HEK293 (cell line): Measurements from ENCODE around the gene CCDC14.

ENCODE experiments used
- CTCF ChIA-PET: fragments of 350-600 bp; formaldehyde crosslinking; extraction: SDS; loops from one replicate; lab custom pipeline; 2021; ENCODE audit warnings: antibody characterized with exemption; lab: Yijun Ruan, JAX
- POLR2A ChIA-PET: fragments of 300-600 bp; formaldehyde crosslinking; extraction: SDS; loops from one replicate; lab custom pipeline; 2020; ENCODE audit warnings: antibody characterized with exemption, inconsistent platforms; lab: Yijun Ruan, JAX
- H3K27ac ChIP-seq: fragments of 200-500 bp; sonication (Bioruptor generic); 2 replicates; pipeline ENCODE4 v1.5.1; 2014; ENCODE audit warnings: low read depth, low read length, control low read depth, inconsistent platforms; ENCODE audit errors: extremely low read depth
- H3K36me3 ChIP-seq, 2 experiments: fragments of 200-500 bp in 1 of 2; sonication (Bioruptor generic) in 1 of 2; 1 replicate in 1 of 2; 2 replicates in 1 of 2; pipeline ENCODE4 v1.5.1; 2014 to 2017; ENCODE audit warnings: inconsistent platforms in 2 of 2, low read length in 2 of 2; ENCODE audit not compliant: control insufficient read depth in 2 of 2, insufficient read depth in 1 of 2
- H3K4me1 ChIP-seq: fragments of 200-500 bp; sonication (Bioruptor generic); 2 replicates; pipeline ENCODE4 v1.5.1; 2014; ENCODE audit warnings: mild to moderate bottlenecking, low read length, inconsistent platforms; ENCODE audit not compliant: control insufficient read depth, insufficient read depth
- H3K4me3 ChIP-seq: 2 replicates; pipeline ENCODE4 v1.5.1; 2011; ENCODE audit warnings: low read depth, mild to moderate bottlenecking, control low read depth, low read length, moderate library complexity
- H3K9me3 ChIP-seq: fragments of 200-500 bp; sonication (Bioruptor generic); 2 replicates; pipeline ENCODE4 v1.5.1; 2014; ENCODE audit warnings: low read depth, low read length, inconsistent platforms; ENCODE audit not compliant: control insufficient read depth, insufficient read depth
- BCL11A ChIP-seq: fragments of 450-650 bp; formaldehyde crosslinking; IDR thresholded peaks from 2 replicates; pipeline ENCODE4 v1.5.1; 2016; ENCODE audit warnings: low read depth, missing biosample characterization, missing genetic modification characterization
- GLI4 ChIP-seq: fragments of 450-650 bp; formaldehyde crosslinking; IDR thresholded peaks from 2 replicates; pipeline ENCODE4 v1.5.1; 2016; ENCODE audit warnings: missing biosample characterization, missing genetic modification characterization
- HOXC10 ChIP-seq: sonication (generic); formaldehyde crosslinking; IDR thresholded peaks from 2 replicates; pipeline ENCODE4 v1.8.1; 2023; ENCODE audit warnings: mild to moderate bottlenecking, missing genetic modification reagents
- MYNN ChIP-seq: fragments of 450-650 bp; formaldehyde crosslinking; IDR thresholded peaks from 2 replicates; pipeline ENCODE4 v1.5.1; 2016; ENCODE audit warnings: missing biosample characterization, missing genetic modification characterization, borderline replicate concordance
- OVOL3 ChIP-seq: fragments of 450-650 bp; formaldehyde crosslinking; IDR thresholded peaks from 2 replicates; pipeline ENCODE4 v1.5.1; 2016; ENCODE audit warnings: missing biosample characterization, missing genetic modification characterization
- WT1 ChIP-seq: fragments of 450-650 bp; formaldehyde crosslinking; IDR thresholded peaks from 2 replicates; pipeline ENCODE4 v1.5.1; 2016; ENCODE audit warnings: missing biosample characterization, missing genetic modification characterization
- ZBTB21 ChIP-seq: fragments of 450-650 bp; formaldehyde crosslinking; IDR thresholded peaks from 2 replicates; pipeline ENCODE4 v1.5.1; 2017; ENCODE audit warnings: missing biosample characterization, missing genetic modification characterization
- ZFP3 ChIP-seq: fragments of 450-650 bp; formaldehyde crosslinking; IDR thresholded peaks from 2 replicates; pipeline ENCODE4 v1.5.1; 2016; ENCODE audit warnings: low read depth, missing biosample characterization, missing genetic modification characterization
- ZNF112 ChIP-seq: fragments of 450-650 bp; formaldehyde crosslinking; IDR thresholded peaks from 2 replicates; pipeline ENCODE4 v1.5.0; 2017; ENCODE audit warnings: missing biosample characterization, missing genetic modification characterization
- ZNF146 ChIP-seq: fragments of 450-650 bp; formaldehyde crosslinking; IDR thresholded peaks from 2 replicates; pipeline ENCODE4 v1.5.1; 2016; ENCODE audit warnings: missing biosample characterization, missing genetic modification characterization
- ZNF16 ChIP-seq: fragments of 450-650 bp; formaldehyde crosslinking; IDR thresholded peaks from 2 replicates; pipeline ENCODE4 v1.5.1; 2016; ENCODE audit warnings: low read depth, missing biosample characterization, missing genetic modification characterization
- ZNF23 ChIP-seq: fragments of 450-650 bp; formaldehyde crosslinking; IDR thresholded peaks from 2 replicates; pipeline ENCODE4 v1.5.1; 2016; ENCODE audit warnings: missing biosample characterization, missing genetic modification characterization, borderline replicate concordance
- ZNF24 ChIP-seq: fragments of 450-650 bp; formaldehyde crosslinking; IDR thresholded peaks from 2 replicates; pipeline ENCODE4 v1.5.1; 2016; ENCODE audit warnings: missing biosample characterization, missing genetic modification characterization
- ZNF404 ChIP-seq: fragments of 450-650 bp; formaldehyde crosslinking; IDR thresholded peaks from 2 replicates; pipeline ENCODE4 v1.5.1; 2017; ENCODE audit warnings: missing biosample characterization, missing genetic modification characterization
- ZNF433 ChIP-seq: fragments of 450-650 bp; formaldehyde crosslinking; IDR thresholded peaks from 2 replicates; pipeline ENCODE4 v1.5.1; 2016; ENCODE audit warnings: missing biosample characterization, missing genetic modification characterization, low read depth
- ZNF521 ChIP-seq: fragments of 450-650 bp; formaldehyde crosslinking; IDR thresholded peaks from 2 replicates; pipeline ENCODE4 v1.5.1; 2017; ENCODE audit warnings: missing biosample characterization, mild to moderate bottlenecking, missing genetic modification characterization
- ZNF529 ChIP-seq: fragments of 450-650 bp; formaldehyde crosslinking; IDR thresholded peaks from 2 replicates; pipeline ENCODE4 v1.5.1; 2017; ENCODE audit warnings: missing genetic modification characterization, missing biosample characterization; ENCODE audit not compliant: insufficient replicate concordance
- ZNF530 ChIP-seq: fragments of 450-650 bp; formaldehyde crosslinking; IDR thresholded peaks from 2 replicates; pipeline ENCODE4 v1.5.1; 2016; ENCODE audit warnings: low read depth, missing biosample characterization, missing genetic modification characterization
- ZNF558 ChIP-seq: fragments of 450-650 bp; formaldehyde crosslinking; IDR thresholded peaks from 2 replicates; pipeline ENCODE4 v1.5.1; 2016; ENCODE audit warnings: missing biosample characterization, missing genetic modification characterization
- ZNF624 ChIP-seq: fragments of 450-650 bp; formaldehyde crosslinking; IDR thresholded peaks from 2 replicates; pipeline ENCODE4 v1.5.1; 2017; ENCODE audit warnings: missing biosample characterization, missing genetic modification characterization
- ZNF658 ChIP-seq: fragments of 450-650 bp; formaldehyde crosslinking; IDR thresholded peaks from 2 replicates; pipeline ENCODE4; 2016; ENCODE audit warnings: missing biosample characterization, missing genetic modification characterization
- ZNF777 ChIP-seq: fragments of 450-650 bp; formaldehyde crosslinking; IDR thresholded peaks from 2 replicates; pipeline ENCODE4 v1.5.1; 2017; ENCODE audit warnings: missing biosample characterization, missing genetic modification characterization, borderline replicate concordance
- TF ChIP-seq, protein P1 (sequence below): fragments of 450-650 bp; IDR thresholded peaks from 2 replicates; pipeline ENCODE4 v1.5.1; 2018; ENCODE audit warnings: missing biosample characterization, missing genetic modification characterization
- TF ChIP-seq, protein P2 (sequence below): fragments of 450-650 bp; formaldehyde crosslinking; IDR thresholded peaks from 2 replicates; pipeline ENCODE4 v1.5.1; 2016; ENCODE audit warnings: missing biosample characterization, missing genetic modification characterization
- TF ChIP-seq, protein P3 (sequence below): fragments of 450-650 bp; formaldehyde crosslinking; IDR thresholded peaks from 2 replicates; pipeline ENCODE4 v1.5.1; 2016; ENCODE audit warnings: missing biosample characterization, missing genetic modification characterization
- TF ChIP-seq, protein P4 (sequence below): fragments of 450-650 bp; formaldehyde crosslinking; IDR thresholded peaks from 2 replicates; pipeline ENCODE4; 2016; ENCODE audit warnings: missing biosample characterization, missing genetic modification characterization
- TF ChIP-seq, protein P5 (sequence below): fragments of 450-650 bp; formaldehyde crosslinking; IDR thresholded peaks from 2 replicates; pipeline ENCODE4 v1.5.1; 2016; ENCODE audit warnings: missing biosample characterization, missing genetic modification characterization

CCDC14 gene

DNA sequence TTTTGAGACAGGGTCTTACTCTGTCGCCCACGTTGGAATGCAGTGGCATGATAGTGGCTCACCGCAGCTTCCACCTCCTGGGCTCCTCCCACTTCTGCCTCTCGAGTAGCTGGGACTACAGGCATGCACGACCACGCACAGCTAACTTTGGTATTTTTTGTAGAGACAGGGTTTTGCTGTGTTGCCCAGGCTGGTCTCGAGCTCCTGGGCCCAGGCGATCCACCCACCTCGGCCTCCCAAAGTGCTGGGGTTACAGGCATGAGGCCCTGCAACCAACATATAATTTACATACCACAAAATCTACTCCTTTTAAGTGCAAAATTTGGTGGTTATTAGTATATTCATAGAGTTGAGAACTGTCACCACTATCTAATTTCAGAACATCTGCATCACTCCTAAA is 31.7 kb downstream of the CCDC14 start (continued):
- TF ChIP-seq ZNF624 (tag by site-specific recombination) = no peak
- TF ChIP-seq ZNF558 (tag by site-specific recombination) = no peak
- TF ChIP-seq ZNF777 (tag by site-specific recombination) = no peak
- TF ChIP-seq ZNF433 (tag by site-specific recombination) = no peak
- TF ChIP-seq ZNF521 (tag by site-specific recombination) = no peak
- TF ChIP-seq HOXC10 (CRISPR knock-in tag) = no peak
- TF ChIP-seq ZNF24 (tag by site-specific recombination) = no peak
- no peak for TF ChIP-seq ZNF529 (tag by site-specific recombination)
- TF ChIP-seq, all 188 proteins: peak for 0

DNA sequence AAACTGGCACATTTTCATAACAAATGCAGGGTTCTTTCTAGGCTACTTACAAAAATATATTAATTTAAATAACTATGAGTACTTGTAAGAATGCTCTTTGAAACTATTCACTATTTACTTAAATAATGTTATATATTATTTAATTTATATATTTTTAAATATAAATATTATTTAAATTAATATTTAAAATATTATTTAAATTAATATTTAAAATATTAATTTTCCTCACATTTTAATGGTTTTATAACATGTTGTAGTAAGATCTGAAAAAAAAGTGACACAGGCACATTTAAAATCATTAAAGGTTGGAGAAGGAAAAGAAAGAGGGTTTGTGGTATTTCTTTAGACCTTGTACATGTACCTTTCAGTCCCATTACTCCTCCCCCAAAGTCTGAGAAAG is 34.6 kb downstream of the CCDC14 start:
- Histone ChIP-seq H3K4me1 (no peaks in the 10 kb centered on the region), H3K9me3 (no peaks in the 10 kb centered on the region), H3K4me3 (no peak overlapping the region), H3K36me3 (peaks cover 23 to 58% of the 10 kb centered on the region in 2 experiments), H3K27ac (no peak overlapping the region)
- ChIA-PET CTCF (interaction anchor here (0.5 to 0.6 kb wide), 2 partner anchors 13 to 272 kb away, joined by 3 read pairs; no protein-coding TSS in a partner anchor), POLR2A (no interaction called here)
- TF ChIP-seq ZNF23 (tag by site-specific recombination) (no peak), ZNF146 (no peak), ZNF530 (tag by site-specific recombination) (no peak), ZNF658 (tag by site-specific recombination) (no peak), ZNF112 (tag by site-specific recombination) (no peak), GLI4 (tag by site-specific recombination) (no peak), MYNN (tag by site-specific recombination) (no peak), ZNF16 (no peak), WT1 (tag by site-specific recombination) (no peak), ZNF404 (no peak), ZBTB21 (tag by site-specific recombination) (no peak), BCL11A (tag by site-specific recombination) (no peak), ZFP3 (no peak), OVOL3 (no peak)
- TF ChIP-seq, protein P1, sequence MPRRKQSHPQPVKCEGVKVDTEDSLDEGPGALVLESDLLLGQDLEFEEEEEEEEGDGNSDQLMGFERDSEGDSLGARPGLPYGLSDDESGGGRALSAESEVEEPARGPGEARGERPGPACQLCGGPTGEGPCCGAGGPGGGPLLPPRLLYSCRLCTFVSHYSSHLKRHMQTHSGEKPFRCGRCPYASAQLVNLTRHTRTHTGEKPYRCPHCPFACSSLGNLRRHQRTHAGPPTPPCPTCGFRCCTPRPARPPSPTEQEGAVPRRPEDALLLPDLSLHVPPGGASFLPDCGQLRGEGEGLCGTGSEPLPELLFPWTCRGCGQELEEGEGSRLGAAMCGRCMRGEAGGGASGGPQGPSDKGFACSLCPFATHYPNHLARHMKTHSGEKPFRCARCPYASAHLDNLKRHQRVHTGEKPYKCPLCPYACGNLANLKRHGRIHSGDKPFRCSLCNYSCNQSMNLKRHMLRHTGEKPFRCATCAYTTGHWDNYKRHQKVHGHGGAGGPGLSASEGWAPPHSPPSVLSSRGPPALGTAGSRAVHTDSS (tag by site-specific recombination) = no peak
- TF ChIP-seq, protein P2, sequence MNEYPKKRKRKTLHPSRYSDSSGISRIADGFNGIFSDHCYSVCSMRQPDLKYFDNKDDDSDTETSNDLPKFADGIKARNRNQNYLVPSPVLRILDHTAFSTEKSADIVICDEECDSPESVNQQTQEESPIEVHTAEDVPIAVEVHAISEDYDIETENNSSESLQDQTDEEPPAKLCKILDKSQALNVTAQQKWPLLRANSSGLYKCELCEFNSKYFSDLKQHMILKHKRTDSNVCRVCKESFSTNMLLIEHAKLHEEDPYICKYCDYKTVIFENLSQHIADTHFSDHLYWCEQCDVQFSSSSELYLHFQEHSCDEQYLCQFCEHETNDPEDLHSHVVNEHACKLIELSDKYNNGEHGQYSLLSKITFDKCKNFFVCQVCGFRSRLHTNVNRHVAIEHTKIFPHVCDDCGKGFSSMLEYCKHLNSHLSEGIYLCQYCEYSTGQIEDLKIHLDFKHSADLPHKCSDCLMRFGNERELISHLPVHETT (tag by site-specific recombination) = no peak
- TF ChIP-seq, protein P3, sequence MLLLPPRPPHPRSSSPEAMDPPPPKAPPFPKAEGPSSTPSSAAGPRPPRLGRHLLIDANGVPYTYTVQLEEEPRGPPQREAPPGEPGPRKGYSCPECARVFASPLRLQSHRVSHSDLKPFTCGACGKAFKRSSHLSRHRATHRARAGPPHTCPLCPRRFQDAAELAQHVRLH (tag by site-specific recombination) = no peak
- TF ChIP-seq, protein P4, sequence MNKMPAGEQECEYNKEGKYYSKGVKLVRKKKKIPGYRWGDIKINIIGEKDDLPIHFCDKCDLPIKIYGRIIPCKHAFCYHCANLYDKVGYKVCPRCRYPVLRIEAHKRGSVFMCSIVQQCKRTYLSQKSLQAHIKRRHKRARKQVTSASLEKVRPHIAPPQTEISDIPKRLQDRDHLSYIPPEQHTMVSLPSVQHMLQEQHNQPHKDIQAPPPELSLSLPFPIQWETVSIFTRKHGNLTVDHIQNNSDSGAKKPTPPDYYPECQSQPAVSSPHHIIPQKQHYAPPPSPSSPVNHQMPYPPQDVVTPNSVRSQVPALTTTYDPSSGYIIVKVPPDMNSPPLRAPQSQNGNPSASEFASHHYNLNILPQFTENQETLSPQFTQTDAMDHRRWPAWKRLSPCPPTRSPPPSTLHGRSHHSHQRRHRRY (tag by site-specific recombination) = no peak
- TF ChIP-seq, protein P5, sequence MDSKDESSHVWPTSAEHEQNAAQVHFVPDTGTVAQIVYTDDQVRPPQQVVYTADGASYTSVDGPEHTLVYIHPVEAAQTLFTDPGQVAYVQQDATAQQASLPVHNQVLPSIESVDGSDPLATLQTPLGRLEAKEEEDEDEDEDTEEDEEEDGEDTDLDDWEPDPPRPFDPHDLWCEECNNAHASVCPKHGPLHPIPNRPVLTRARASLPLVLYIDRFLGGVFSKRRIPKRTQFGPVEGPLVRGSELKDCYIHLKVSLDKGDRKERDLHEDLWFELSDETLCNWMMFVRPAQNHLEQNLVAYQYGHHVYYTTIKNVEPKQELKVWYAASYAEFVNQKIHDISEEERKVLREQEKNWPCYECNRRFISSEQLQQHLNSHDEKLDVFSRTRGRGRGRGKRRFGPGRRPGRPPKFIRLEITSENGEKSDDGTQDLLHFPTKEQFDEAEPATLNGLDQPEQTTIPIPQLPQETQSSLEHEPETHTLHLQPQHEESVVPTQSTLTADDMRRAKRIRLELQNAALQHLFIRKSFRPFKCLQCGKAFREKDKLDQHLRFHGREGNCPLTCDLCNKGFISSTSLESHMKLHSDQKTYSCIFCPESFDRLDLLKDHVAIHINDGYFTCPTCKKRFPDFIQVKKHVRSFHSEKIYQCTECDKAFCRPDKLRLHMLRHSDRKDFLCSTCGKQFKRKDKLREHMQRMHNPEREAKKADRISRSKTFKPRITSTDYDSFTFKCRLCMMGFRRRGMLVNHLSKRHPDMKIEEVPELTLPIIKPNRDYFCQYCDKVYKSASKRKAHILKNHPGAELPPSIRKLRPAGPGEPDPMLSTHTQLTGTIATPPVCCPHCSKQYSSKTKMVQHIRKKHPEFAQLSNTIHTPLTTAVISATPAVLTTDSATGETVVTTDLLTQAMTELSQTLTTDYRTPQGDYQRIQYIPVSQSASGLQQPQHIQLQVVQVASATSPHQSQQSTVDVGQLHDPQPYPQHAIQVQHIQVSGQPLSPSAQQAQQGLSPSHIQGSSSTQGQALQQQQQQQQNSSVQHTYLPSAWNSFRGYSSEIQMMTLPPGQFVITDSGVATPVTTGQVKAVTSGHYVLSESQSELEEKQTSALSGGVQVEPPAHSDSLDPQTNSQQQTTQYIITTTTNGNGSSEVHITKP (tag by site-specific recombination) = no peak
